ENCODE measurements around the gene SLC4A5.
"Not testable (repeated sequence)": the region's sequence is repeated elsewhere in the genome, so short reads cannot be mapped to it uniquely, and the experiment has no call there.

SLC4A5 gene

DNA sequence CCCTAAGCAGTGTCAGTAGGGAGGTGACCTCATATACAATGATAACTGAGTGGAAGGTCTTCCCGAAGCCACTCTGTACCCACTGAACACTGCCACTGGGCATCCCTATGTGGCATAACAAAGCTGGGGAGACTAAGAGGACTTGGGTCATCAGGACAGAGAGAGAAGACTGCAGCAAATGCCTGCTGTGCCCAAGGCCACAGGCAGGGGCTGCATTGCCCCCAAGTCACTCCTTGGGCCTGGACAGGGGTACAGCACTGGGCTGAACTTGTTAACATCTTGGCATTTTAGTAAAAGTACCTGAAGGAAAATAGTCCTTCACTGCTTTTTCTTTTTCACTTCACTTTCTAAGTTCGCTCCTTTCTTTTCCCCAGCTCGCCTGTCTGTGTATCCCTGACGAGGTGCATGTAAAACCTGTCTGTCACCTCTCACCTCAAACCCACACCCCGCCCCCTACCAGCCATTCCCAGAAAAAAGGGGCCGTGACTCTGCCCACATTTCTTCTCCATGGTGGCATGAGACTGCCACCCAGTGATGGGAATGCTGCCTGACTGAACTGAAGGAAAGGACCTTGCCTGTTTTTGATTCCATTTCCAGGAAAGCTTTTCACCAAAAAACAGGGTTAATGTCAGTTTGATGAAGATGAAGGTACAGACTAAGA lies 81.9 kb downstream of the SLC4A5 start:
- DNase-seq, result peak; percentile 7 to 32

- DNase-seq, result no peak
Observed at GRCh38 chr2:74260495-74260894, 82.7 kb downstream of the SLC4A5 start.

DNA sequence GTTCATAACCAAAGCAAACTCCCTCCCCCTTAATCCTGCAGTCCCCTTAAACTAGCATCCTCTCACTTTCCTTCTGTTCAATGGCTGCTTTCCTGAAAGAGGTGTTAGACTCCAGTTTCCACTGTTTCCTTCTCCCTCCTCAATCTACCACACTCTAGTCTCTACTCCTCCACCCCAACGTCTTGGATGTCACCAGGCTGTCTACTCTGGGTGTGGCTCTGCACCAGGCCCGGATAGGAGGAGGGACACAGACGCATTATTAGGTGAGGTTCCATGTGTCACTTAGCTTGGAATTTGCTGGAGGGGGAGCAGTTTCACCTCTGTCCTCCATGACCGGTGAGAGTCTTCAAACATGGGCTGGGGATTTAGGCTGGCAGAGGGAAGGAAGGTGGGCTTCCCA lies 83.5 kb downstream of the SLC4A5 start:
- no peak for DNase-seq

- no peak for DNase-seq
Observed at GRCh38 chr2:74259191-74259590, 84.0 kb downstream of the SLC4A5 start.

GRCh38 chr2:74255660-74256213 lies 87.5 kb downstream of the SLC4A5 start:
- DNase-seq, result no peak

DNA sequence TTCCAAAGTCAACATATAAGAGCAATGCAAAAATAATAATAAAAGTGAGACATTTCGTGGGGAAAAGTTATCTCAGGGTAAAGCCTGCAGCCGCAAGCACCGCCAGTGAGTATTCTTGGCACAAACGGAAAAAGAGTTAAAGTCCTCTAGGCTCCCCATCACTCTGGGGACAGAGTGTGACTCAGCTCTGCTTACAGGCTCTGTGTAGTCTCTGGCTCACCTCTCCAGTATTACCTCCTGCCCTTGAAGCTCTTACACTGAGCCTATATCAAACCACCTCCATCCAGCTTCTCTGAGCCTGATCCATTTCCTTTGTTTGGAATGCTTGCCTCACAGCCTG lies 89.3 kb downstream of the SLC4A5 start:
- no peak for DNase-seq

DNA sequence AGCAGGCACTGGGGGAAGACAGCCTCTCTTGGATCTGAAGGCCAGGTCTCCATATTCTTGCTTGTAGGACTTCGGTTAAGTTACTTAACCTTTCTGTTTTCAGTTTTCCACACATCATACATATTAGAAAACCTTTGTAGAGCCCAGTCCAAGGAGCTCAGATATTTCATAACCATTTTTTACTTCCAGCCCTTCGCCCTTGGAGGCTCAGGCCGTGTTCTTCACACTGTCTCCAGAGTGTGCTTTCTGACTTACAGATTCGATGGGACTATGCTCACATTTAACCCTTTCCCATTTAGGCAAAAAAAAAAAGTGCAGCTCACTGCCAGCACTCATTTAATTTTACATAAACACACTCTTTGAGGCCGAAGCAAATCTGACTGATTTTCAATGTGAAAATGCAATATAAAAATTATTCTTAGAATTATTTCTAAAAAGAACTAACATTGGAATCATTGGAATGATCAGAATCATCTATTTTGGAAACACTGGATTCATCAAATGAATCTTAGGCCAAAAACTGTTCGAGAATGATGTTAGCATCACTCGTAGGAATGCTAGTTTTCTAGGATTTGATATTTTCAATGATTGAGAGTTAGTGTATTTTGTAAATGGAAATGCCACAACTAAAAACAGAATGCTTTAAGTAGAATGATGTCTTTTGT lies 89.8 kb downstream of the SLC4A5 start:
- DNase-seq, result no peak

- DNase-seq, result no peak
Observed at GRCh38 chr2:74252862-74253261, 90.4 kb downstream of the SLC4A5 start.

DNA sequence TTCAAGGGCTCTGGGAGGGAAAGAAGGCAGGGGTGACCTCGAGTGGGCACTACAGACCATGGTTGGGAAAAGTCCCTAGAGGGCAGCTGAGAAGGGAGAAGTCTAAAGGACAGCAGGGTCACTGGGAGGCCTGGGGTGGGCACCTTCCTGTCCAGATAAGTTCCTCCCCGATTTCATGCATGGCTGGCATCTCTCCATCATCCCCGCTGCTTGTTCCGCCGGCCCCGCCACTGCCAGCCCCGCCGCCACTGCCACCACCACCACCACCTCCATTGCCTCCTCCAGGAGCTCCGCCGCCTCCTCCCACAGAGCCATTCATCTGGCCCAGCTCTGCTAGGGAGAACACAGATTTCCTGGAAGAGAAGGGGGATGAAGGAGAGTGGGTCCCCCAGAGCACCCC lies 91.2 kb downstream of the SLC4A5 start:
- no peak for DNase-seq

DNA sequence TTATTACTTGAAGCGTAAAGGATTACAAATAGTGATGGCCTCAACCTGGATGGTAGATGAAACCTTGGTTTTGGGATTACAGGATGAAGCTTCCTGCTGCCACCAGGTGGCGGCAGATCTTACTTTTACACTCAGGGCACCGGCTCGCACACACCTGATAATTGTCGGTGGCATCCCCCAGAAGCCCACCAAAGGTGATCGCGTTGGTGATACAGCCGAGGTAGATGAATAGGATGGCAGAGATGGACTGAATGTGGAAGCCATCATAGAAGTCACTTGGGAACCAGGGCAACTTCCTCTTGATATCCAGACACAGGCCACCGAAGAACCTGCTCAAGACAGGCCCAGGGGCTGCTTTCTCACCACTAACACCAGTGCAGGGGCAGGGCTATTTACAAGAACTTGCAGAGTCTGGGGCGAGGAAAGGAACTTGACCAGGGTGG lies 93.0 kb downstream of the SLC4A5 start:
- DNase-seq, result peak in 1 of 2 experiments; percentile 38

DNA sequence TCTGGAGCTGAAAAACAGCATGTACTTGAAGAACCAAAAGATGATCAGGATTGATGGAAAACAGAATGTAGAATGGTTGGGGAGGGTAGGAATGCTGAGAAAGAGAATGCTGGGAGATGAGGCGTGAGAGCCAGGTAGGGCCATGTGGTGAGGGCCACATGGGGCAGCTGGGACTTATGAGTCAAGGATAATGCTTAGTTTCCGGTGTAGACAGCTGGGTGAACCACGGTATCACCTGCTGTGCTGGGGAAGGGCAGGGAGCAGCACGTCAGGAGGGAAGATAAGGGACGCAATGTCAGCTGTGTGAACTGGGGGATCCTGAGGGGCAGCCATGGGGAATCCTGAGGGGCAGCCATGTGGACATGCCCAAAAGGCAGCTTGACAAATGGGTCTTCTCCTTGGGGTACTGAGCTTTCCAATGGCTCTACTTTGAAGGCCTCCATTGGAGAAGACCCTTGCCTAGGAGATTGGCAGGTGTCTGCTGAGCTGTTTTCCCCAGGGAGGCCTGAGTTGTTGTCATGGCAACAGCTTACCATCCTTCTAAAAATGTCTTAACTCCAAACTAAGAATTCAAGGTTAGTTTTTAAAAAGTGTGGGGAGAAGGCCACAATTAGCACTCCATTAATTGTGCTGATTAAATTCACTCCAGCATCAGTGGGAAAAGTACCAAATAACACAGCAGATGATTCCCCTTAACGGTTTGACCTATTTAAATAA lies 93.7 kb downstream of the SLC4A5 start:
- DNase-seq, result peak in 1 of 2 experiments; percentile 43

- DNase-seq, result no peak
Observed at GRCh38 chr2:74246496-74247195, 96.6 kb downstream of the SLC4A5 start.

DNA sequence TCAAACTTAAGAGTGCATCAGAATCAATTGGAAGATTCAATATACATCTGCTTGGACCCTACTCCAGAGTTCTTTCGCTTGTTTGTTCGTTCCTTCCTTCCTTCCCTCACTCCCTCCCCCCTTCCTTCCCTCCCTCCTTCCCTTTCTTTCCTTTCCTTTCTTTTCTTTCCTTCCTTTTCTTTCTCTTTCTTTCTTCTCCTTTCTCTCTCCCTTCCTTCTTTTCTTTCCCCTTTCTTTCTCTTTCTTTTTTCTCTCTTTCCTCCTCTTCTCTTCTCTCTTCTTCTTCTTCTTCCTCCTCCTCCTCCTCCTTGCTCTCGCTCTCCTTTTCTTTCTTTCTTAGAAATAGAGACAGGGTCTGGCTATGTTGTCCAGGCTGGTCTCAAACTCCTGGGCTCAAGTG lies 98.9 kb downstream of the SLC4A5 start:
- no peak for DNase-seq

- no peak for DNase-seq
Observed at GRCh38 chr2:74242354-74243071, 100.7 kb downstream of the SLC4A5 start.

DNA sequence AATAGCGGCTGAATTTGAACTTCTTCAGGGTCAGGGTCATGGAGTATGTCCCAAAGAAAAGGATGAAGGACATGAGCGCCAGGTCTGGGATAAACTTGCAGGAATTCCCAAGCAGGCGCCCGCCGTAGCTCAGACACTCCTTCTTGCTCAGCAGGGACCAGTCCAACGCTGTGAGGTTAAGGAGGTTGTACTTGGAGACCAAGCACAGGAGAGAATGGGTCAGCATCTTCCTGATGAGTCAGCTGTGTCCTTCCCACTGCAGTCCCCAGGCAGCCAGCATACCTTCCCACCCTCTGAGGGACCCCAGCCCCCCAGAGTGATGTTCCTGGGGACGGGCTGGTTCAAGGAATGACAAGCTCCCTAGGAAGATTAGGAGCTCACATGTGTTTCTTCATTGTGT lies 103.9 kb downstream of the SLC4A5 start:
- DNase-seq, result no peak

GRCh38 chr2:74238879-74239278 lies 104.3 kb downstream of the SLC4A5 start:
- no peak for DNase-seq

DNA sequence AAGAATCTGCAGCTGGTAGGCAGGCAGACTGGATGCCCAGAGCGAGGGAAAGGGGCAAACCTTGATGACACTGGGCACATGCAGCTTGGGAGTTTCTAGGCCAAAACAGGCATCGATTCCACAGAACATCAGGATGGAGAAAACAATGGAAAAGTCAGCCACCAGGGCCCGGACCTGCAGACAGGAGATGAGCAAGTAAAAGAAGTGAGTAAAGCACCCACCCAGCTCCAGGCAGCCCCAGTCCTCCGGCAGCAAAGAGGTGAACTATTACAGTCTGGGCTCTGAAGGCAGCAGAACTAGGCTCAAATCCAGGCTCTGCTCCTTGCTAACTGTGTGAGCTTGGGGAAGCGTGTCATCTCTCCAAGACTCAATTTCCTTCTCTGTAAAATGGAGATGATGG lies 108.2 kb downstream of the SLC4A5 start:
- no peak for DNase-seq

GRCh38 chr2:74233648-74234047 lies 109.6 kb downstream of the SLC4A5 start:
- no peak for DNase-seq

DNA sequence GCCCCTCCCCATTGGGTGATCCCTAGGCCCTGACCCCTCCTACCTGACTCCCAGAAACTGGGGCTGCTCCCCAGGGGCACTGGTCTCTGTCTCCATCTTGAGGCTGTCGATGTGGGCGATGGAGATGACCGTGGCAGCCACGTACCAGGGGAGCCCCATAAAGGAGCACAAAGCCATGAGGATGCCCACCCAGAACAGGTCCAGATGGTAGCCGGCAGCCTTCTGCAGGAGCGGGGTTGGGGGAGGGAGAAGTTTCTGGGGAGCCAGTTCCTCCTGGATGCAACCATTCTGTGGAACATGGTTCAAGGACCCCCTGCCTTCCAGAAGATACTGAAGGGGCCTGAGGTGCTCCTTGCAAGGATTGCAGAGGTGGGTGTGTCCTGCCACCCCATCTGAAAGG lies 110.8 kb downstream of the SLC4A5 start:
- no peak for DNase-seq

DNA sequence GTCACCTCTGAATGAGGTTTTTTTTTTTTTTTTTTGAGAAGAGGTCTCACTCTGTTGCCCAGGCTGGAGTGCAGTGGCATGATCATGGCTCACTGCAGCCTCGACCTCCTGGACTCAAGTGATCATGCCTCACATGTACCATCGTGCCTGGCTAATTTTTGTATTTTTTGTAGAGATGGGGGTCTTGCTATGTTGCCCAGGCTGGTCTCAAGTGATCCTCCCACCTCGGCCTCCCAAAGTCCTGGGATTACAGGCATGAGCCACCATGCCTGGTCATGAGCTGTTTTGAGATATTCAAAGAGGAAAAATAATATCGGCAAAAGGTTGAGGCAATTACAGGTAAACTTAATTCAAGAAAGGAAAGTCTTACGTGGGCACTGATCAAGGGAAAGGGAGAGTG lies 113.4 kb downstream of the SLC4A5 start:
- not testable (repeated sequence) for DNase-seq

DNA sequence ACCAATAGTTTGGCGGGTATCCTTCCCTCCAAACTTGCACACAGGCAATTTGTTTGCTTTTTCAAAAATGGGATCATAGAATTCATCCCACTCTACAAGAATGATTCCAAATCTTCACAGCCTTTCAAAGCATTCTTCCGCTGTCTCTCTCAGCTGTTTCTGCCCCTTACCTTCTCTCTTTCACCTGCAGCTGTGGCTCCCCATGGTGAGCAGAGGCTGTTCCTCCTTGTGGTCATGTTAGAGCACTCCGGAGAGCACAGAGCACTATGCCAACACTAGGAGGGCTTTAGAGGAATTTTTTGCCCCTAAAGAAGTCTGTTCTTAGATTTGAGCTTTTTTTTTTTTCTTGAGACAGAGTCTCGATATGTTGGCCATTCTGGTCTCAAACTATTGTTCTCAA lies 114.4 kb downstream of the SLC4A5 start:
- no peak for DNase-seq

- DNase-seq, result no peak
Observed at GRCh38 chr2:74227646-74228045, 115.6 kb downstream of the SLC4A5 start.
